Islet precursor cell (in vitro differentiated cells): Measurements from ENCODE around the gene MYLK2.
A peak's percentile ranks its signal among the peaks of the same experiment; 100 is the strongest.

ENCODE experiments used
- DNase-seq: peaks from one replicate; pipeline ENCODE4 v3.0.0-alpha.2; 2018

The MYLK2 gene

DNA sequence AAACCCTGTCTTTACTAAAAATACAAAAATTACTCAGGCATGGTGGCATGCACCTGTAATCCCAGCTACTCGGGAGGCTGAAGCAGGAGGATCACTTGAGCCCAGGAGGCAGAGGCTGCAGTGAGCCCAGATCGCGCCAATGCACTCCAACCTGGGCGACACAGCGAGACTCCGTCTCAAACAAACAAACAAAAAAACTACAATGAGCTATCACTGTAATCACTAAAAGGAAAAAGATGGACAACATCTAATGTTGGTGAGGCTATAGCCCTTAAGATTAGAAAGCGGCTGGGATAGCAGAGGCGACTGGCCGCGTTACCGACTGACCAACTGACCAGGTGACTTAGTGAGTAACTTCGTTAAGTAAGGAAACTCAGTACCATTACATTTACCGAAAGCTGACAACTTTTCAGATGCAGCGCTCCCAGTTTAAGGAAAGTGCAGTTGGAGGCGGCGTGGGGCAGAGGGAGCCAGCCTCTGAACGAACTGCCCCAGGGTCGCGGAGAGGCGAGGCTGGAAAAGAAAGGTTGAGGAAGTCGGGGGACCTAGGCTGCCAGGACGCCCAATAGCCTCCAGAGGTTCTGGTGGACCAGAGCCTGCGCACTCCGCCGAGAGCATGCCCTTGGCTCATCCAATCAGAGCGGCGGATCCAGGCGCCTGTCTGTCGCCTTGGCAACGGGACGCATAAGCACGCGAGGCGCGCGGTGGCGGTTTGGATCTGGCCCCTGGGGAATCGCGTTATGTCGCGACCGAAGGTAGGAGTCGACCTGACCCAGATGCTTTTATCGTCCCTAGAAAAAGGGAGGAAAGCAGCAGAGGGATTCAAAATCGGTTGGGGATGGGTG, 60.2 kb downstream of the MYLK2 start:
- peak; percentile 98 for DNase-seq

GRCh38 chr20:31881945-31882344, 62.8 kb downstream of the MYLK2 start:
- DNase-seq, result peak; percentile 22

- no peak for DNase-seq
Measured at GRCh38 chr20:31883829-31884228, 64.7 kb downstream of the MYLK2 start.
